LoVo (cell line): ENCODE data around the gene SDSL.
A peak's percentile ranks its signal among the peaks of the same experiment; 100 is the strongest.

Experiments used
- DNase-seq: peaks from one replicate; pipeline ENCODE4 v3.0.0-alpha.2; 2016; ENCODE audit warnings: low spot score

SDSL gene

DNA sequence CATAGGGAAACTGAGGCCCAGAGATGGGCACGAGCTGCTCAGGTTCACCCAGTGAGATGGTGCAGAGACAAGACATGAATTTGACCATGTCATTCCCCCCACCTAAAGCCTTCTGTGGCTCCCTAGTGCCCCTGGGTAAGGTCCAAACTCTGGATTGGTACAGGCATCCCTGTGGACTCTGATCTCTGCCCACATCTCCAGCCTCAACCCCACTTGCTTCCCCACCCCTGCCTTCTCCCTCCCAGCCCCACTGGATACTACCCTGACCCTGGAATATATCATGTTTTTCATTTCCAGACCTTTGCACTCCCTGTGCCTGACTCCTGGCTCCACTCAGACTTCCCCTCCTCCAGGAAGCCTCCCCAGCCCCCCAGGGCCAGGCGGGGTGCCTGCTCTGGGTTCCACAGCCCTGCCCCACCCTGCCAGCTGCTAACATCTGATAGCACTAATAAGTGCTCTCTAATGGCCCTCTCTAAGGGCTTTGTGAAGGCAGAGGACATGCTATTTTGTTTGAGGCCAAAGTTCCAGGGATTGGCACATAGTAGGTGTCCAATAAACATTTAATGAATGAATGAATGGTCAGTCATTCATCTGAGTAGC lies 1.1 kb upstream of the SDSL start:
- no peak for DNase-seq

DNA sequence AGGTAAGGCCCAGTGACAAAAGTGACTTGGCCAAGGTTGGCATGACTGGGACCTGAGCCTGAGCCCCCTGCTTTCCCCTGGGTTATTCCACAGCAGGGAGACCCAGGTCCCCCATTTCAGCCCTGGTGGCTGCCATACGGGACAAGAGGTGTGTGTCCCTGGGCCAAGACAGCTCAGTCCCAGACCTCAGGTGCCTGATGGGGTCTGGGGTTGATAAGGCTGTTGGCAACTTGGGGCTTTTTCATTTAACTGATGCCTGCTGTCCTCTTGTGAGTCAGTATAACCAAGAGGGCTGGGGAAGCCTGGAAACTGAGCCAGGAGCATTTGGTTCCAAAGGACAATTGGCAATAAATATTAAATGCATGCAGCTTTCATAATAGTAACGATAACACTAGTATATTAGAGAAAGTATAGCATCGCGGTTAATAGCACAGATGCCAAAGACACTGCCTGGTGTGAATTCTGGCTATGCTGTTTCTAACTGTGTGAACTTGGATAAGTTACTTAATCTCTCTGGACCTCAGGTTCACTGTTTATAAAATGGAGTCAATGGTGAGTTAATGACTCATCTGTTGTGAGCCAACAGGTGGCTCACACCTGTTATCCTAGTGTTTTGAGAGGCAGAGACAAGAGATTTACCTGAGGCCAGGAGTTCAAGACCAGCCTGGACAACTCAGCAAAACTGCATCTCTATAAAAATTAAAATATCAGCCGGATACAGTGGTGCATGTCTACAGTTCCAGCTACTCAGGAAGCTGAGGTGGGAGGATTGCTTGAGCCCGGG lies 898 bp downstream of the SDSL start:
- DNase-seq: no peak

DNA sequence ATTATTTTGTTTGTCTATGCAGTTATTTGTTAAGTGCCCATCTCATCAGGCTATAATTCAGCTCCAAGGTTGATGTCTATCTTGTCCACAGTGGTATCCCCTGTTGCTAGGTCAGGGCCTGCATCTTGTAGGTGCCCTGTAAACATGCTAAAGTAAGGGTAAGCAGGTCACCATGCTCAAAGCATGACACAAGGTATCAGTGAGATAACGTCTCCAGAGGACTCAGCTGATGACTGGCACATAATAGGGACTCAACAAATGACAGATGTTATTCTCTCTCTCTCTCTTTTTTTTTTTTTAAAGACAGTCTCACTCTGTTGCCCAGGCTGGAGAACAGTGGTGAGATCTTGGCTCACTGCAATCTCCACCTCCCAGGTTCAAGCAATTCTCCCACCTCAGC lies 2.3 kb downstream of the SDSL start:
- no peak for DNase-seq

DNA sequence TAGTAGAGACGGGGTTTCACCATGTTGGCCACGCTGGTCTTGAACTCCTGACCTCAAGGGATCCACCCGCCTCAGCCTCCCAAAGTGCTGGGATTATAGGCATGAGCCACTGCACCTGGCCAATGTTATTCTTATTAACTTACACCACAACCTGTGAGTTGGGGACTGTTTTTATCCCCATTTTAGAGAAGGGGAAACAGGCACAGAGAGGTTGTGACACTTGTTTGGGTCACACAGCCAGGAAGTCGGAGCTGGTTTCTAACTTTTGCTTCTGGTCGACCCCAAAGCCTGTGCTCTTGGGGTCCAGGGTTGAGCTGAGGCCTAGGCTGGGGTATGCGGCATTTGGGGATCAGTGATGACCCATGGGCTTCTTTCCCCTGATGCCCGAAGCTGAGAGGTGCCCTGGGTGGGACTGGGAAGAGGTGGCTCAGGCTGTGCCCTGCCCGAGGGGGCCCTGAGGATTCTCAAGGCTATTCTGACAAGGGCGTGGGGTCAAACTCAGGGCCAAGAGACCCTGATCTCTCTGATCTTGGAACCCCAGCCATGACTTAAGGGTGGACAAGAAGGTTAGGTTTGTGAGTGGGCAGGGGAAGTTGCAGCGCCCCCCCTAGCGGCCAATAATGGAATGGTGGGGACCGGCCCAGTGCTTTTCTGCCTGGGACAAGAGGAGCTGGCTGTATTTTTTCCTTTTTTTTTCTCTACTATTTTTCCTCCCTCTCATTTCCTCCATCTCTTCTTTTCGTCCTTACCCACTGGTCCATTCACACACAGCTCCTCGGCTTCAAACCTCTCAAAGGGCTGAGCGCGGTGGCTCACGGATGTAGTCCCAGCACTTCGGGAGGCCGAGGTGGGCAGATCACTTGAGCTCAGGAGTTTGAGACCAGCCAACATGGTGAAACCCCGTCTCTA lies 3.0 kb downstream of the SDSL start:
- peak; percentile 55 for DNase-seq

DNA sequence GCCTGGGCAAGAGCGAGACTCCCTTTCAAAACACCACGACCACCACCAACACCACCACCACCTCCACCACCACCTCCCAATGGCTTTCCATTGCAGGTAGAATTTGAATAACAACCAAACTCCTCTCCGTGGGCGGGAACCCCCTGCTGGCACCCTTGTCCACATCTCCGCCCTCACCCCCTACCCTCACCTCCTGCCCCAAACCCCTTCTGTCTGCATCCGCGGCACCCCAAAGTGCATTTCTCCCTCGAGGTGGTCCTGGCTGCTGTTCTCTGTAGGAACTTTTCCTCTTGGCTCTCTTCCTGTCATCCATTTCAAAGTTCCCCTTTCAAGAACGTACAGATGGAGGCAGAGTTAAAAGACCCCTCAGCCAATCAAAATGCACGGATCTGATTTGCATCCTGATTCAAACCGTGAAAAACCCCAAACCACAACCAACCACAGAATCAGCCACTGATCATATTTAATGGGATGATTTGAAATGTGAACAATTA lies 3.8 kb downstream of the SDSL start:
- no peak for DNase-seq

DNA sequence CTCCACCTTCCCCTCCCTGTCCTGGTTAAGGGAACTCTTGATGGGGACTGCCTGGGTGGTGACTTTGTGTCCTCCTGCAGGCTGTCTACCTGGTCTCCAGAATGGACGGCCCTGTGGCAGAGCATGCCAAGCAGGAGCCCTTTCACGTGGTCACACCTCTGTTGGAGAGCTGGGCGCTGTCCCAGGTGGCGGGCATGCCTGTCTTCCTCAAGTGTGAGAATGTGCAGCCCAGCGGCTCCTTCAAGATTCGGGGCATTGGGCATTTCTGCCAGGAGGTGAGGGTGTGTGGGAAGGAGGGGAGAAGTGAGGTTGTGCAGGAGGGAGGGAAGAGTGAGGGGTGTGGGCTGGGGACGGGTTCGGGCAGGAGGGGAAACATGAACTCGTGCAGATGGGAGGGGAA lies 5.7 kb downstream of the SDSL start:
- no peak for DNase-seq

DNA sequence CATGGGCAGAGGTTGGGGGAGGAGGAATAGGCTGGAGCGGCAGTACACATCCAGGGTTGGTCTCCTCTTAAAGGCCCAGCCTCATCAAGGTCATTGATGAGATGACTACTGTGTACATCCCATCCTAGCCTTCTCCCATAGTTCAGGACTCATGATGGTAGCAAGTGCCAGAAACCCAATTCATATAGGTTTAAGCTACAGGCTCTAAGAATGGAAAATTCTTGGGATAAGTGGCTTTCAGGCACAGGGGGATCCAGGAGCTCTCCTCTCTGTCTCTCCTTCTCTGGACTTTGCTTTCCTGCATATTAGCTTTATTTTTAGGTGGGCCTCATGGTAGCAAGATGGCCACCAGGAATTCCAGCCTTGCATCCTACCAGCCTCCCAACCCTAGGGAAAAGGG lies 6.3 kb downstream of the SDSL start:
- no peak for DNase-seq

DNA sequence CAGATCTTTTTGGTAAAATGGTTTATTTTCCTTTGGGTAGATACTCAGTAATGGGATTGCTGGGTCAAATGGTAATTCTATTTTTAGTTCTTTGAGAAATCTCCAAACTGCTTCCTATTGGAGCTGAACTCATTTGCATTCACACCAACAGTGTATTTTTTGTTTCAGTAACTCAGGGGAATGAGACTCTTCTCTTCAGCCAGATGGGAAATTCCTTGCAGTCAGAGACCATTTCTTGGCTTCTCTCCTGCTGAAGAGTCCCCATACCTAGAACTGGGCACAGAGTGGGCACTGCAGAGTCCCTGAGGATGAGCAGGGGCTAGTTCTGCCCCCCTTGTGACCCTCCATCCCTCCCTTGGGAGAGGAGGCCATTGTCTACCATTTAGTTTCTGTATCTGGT lies 10.8 kb downstream of the SDSL start:
- DNase-seq: no peak

DNA sequence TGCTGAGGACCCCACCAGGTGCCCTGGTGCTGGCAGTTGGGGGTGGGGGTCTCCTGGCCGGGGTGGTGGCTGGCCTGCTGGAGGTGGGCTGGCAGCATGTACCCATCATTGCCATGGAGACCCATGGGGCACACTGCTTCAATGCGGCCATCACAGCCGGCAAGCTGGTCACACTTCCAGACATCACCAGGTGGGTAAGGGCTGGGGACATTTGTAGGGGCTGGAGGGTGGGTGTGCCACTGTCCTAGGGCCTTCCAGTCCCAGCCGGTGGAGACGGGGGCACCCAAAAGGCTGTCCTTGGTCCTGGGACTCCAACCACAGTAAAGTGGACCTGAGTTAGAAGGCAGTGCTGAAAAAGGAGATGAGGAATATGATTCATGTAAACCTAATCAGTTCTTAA lies 13.2 kb downstream of the SDSL start:
- DNase-seq: no peak

DNA sequence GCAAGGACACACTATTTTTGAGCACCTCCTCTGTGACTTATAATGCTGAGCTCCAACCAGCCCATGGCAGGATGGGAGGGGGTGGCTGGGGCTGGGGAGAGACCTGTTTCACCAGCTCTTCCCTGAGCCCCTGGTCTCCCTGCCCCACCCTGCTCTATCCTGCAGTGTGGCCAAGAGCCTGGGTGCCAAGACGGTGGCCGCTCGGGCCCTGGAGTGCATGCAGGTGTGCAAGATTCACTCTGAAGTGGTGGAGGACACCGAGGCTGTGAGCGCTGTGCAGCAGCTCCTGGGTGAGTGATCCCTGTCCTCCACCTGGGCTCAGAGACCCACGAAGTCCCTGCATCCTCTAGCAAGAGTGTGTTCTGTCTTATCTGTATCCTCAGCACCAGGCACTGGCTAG lies 14.4 kb downstream of the SDSL start:
- no peak for DNase-seq

DNA sequence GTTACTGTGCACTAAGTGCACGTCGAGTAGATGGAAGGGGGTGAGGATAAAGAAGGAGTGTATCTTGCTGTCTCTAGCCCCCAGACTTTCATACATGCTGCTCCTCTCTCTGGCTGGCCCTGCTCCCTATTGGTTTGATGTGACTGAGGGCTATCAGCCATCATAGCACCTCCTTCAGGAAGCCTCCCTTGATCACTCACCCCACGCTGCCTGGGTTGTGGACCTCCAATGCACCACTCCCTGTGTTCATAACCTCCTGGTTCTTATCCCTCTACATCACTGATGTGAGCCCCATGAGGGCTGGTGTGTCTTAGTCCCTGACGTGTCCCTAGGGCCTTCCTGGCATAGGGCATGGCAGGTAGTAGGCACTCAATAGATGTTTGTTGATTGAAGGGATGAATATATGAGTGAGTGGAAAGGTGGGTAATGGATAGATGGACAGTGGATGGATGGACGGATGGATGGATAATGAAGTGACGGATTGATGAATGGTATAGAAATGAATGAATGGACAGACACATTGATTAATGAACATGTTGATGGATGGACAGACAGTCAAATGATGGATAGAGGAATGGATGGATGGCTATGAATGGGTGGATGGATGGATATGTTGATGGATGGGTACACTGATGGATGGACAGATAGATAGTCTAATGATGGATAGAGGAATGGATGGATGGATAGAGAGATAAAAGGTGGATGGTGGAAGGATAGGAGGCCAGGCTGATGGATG lies 15.0 kb downstream of the SDSL start:
- no peak for DNase-seq

DNA sequence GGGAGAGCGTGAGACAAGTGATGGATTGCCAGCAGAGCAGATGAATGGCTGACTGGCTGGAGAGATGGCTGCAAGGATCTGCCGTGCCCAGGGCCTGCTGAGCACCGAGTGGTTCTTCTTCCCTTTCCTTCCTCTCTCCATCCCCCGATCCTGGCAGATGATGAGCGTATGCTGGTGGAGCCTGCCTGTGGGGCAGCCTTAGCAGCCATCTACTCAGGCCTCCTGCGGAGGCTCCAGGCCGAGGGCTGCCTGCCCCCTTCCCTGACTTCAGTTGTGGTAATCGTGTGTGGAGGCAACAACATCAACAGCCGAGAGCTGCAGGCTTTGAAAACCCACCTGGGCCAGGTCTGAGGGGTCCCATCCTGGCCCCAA lies 15.5 kb downstream of the SDSL start:
- no peak for DNase-seq

DNA sequence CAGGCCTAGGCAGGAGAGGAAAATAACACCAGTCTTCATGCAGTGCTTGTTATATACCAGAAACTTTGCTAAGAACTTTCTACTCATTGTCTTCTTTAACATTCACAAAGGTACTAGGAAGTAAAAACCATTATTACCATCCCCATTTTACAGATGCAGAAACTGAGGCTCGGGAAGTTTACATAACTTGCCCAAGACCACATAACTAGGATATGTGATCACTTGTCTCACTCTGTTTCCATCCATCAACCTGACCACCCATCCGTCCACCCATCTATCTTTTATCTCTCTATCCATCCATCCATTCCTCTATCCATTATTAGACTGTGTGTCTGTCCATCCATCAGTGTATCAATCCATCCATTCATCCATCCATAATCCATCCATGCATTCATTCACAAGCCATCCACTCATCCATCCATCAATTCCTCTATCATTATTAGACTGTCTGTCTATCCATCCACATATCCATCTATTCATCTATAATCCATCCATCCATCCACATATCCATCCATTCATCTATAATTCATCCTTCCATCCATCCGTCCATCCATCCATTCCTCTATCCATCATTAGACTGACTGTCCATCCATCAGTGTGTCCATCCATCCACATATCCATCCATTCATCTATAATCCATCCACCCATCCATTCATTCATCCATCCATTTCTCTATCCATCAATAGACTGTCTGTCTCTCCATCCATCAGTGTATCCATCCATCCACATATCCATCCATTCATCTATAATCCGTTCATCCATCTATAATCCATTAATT lies 16.5 kb downstream of the SDSL start:
- DNase-seq: no peak

DNA sequence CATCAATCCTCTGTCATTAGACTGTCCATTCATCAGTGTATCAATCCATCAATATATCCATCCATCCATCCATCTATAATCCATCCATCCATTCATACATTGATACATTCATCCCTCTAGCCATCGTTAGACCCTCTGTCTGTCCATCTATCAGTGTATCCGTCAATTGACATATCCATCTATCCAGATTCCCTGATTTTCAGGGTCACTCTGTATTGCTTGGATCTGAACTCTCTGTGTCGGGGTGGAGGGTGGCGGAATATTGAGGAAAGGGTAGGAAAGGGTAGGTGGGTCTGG lies 17.1 kb downstream of the SDSL start:
- no peak for DNase-seq

DNA sequence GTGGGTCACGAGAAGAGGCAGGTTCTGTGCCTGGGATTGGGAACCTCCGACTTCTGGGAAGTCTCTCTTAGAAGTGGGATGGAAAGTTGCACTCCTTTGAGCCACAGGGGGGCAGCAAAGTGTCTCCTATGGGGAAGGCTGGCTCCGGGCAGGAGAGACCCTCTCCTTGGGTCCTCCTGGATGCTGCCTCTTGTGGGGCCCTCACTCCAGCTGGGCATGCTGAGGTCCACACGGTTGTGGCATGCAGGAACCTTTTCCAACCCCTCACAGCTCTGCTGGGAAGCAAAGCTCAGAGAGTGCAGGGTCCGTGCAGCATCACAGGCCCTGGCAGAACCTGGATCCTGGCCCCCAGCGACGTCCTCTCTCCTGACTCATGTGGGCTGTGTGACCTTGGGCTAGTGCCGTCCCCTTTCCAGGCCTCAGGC lies 17.4 kb downstream of the SDSL start:
- DNase-seq: peak; percentile 37

DNA sequence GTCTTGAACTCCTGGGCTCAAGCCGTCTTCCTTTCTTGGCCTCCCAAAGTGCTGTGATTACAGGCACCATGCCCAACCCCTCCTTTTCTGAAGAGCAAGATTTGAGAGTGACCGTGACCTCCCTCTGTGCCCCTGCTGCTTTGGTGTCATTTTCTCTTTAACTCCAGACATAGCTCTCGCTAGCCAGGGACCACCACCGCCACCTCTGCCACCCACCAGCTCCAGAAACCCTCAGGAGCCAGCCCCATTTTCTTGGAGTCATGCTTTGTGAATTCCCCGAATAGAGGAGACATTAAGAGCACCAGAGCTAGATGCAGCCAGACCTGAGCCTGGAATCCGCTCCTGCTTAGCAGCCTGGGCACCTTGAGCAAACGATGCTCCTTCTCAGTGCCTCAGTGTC lies 18.2 kb downstream of the SDSL start:
- DNase-seq: no peak

DNA sequence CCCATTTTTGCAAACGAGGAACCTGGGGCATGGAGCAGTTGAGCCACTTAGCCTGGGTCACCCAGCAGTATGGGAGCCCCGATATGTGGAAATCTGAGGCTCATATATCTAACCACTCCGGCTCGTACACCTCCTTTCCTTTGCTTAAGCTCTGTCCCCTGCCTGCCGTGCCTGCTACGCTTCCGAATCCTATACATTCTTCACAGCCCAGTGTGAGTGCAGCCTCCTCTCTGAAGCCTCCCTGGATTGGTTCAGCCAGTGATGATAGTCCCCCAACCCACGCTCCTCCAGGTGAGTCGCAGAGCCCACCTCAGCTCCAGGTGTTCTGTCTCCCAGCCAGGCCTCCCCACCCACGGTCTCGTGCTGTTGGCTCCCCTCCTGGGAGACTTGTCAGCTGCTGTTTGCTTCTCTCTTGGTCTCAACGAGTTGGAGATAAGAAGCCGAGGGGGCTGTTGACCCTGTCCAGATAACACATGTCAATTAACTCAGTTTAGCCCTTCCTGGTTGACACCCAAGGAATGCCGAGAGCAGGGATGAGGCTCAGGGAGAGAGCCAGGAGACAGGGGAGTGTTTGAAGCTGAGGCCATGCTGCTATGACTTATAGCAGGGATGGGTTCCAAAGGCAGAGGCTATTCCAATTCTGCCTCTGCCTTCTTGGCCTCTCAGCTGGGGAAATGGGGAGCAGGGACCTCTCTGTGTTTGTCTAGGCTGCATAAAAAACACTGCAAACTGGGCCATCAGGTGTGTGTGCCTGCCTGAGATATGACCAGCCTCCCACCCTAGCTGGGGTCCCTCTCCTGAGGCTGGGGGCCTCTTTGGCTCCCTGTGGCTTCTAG lies 19.0 kb downstream of the SDSL start:
- DNase-seq: no peak

DNA sequence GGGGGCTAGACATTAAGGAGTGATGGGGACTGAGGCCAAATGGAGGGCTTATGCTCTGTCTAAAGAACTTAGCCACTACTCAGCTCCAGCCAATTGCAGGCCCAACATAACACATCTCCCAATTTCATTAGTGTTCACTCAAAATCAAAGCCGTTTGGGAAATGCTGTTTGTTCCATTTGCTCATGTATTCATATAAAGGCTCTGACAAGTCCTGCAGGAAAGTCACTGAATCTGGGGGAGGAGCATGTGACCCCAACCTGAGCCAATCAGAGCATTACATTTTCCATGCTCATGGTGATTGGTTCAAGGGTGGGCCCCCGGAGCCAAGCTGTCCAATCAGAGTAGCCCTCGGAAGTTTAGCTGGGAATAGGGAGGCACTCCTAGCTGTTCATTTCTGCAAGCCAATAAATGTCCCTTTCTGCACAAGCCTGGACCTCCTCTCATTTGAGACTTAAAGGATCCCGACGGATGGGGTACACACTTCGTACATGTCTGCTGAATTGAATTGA lies 20.9 kb downstream of the SDSL start:
- no peak for DNase-seq

DNA sequence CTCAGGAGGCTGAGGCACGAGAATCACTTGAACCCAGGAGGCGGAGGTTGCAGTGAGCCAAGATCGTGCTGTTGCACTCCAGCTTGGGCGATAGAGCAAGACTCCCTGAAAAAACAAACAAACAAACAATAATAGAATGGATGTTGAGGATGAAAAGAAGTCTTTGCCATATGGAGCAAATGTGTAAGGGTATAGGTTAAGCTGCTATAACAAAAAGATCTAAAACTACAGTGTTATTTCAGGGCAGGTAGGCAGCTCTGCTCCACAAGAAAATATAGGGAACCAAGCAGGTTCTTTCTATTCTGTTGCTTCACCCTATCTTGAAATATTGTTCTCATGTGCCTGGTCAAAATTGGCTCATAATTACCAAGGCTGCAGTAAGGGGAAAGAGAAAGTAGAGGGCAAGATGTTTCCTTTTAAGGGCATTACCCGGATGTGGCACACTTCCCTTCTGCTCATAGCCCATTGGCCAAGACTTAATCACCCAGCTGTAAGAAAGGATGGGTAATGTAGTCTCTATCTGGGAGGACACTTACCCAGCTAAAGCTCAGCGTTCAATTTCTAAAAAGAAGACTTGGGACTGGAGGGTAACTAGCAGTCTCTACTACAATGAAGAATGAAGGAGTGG lies 23.5 kb downstream of the SDSL start:
- no peak for DNase-seq

DNA sequence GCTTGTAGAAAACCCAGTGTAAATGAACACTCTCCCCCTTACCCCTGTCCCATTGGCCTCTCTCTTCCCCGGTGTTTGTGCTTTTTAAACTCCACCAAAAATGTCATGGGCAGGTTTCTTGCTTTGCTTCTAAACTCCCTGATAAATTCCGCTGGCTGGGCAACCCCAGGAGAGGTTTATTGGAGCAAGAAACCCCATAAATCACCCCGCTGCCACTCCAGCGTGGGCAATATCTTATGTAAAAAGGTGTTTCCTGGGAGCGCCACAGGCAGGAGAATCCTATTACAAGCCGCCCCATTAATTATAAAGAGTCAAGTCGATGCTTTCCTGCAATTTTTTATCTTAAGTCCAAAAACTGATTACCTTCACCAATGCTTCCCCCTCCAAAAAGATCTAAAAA lies 26.7 kb downstream of the SDSL start:
- no peak for DNase-seq
